Stimulated activated CD4-positive, alpha-beta T cell treated with anti-CD3 and anti-CD28 coated beads, Interleukin-2, amount 100 ng/mL, for 4 hours (primary cell): ENCODE results near the gene UBN1.

Experiments
- DNase-seq: peaks from one replicate; pipeline ENCODE4 v3.0.0-alpha.2; 2020; ENCODE audit warnings: low read depth

UBN1 gene

DNA sequence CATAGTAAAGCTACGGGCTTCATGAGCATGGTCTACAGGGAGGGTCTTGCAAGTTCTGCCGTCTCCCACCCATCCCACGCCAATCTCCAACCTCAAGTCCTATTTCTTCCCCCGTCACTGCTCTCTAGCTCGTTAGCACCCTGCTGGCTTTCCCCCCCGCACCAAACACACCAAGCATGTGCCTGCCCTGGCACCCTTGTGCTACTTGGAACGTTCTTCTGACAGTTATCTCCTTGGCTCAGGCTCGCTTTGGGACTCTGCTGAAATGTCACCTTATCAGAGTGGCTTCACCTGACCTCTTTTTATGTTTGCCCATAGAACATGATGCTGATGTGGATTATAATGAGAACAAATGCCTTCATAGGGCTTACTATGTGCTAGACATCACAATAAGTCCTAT, 22.1 kb upstream of the UBN1 start:
- DNase-seq: no peak

DNA sequence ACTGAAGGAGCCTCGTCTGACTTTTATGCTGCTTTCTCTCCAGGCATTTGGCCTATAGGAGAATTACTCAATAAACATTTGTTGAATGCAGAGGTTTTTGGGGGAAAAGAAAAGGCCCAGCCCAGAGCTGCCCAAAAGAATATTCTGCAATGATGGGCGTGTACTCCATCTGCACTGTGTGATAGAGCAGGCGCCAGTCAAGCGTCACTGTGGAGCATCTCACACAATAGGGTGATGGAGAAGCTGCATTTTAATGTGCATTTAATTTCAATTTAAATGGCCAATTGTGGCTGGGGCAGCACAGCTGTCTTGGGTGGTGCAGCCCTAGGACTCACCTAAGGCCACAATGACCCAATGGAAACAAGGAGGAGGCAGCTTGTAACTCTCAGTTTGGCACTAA, 20.8 kb upstream of the UBN1 start:
- DNase-seq: no peak

DNA sequence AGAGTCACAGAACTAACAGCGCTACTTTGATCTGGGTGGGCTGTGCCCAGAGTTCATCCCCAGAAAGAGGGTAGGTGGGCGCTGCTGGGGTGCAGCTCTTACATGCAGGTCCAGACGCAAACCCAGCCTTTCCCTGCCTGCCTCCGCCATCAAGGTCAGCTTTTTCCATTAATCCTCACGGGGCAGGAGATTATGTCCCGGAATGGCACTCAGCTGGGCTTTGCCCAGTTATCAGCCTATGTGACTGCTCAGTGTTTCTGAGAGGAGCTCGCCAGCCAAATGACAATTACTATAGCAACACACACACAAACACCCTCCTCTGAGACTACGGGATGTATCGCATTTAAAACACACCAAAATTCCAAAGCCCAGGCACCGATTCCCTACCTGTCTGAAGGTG, 20.3 kb upstream of the UBN1 start:
- DNase-seq: no peak

DNA sequence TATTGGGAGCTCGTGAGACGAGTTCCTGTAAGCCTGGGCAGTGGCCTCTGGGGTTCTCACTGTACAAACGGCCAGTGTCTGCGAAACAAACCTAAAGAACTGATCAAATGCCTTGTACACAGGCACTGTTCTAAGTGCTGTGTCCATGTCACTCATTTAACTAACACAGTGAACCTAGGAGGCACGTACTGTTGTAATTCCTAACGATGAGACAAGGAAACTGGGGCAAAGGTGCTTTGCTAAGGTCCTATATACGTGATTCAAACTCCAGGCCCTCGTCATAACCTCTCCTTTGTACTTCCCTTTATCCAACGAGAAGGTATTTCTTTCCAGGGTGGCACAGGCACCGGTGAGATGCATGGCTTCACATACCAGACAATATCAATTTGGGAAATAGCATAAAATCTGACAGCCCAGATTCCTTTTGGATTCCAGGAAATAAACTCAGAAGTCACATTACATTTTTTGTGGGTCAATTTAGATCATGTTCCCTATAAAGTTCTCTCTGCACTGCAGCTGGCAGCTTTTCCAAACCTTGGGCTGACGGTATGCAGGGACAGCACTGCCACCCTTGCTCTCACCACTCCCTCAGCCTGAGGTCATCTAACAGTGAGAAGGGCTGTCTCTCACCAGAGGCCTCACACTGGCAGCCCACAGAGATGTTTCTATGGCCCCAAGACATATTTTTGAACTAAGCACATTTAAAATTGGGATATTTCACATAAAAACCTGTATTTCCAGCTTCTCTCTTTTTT, 18.5 kb upstream of the UBN1 start:
- no peak for DNase-seq

DNA sequence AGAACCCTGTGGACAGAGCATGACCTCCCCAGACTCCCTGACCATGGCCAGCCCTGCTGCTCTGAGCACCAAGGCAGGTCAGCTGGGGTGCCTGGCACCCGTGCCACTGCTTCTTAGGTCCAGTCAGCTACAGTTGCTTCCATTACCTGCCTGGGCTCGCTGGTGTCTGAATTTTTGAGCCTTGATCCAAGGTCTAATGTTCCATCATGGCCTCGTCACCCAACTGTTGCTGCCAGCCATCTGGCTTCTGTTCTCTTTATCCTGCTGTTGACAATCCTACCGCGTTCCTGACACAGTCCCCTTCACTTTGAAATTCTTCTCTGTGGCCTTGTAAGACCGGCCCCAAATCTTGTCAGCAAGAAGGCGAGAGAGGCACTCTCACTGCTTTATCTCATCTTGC, 16.9 kb upstream of the UBN1 start:
- DNase-seq: no peak

DNA sequence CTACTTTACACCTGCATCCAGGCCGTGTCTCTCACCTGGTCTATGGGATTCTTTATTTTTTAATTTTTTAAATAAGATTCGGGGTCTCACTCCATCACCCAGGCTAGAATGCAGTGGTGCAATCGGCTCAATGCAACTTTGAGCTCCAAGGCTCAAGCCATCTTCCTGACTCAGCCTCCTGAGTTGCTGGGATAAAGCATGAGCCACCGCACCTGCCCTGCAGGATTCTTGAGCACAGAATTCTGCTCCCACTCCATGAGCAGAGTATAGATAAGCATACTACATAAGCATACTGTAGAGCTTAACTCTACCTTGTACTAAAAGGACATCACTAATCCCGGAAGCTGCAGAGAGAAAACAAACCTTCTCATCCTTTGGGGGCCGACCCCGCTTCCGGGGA, 15.7 kb upstream of the UBN1 start:
- no peak for DNase-seq

DNA sequence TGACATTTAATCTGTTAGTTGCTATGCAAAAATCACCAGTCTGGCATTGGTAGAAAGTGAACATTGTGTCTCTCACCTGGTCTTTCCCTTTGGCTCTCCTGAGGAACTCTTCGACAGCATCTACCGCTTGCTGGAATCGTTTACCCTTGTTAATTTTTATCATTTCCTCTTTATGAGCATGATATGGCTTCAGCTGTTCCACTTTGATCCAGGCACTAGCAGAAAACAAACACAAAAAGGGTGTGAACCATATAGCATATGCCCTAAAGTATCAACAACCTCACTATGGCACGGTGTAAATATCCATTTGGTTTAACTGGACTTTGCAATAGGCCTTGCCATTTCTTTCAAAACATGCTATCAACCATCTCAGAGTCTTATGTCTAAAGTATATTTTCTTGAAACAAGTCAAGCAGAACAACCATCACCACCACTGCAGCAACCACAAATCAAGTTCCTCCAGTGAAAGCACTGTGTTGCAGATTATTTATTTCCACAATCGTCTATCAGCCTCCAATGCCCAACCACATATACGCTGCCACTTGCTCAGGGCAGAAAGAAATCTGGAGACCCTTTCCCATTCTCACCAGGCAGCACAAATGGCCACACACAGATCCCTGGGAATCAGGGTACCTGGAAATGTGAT, 14.5 kb upstream of the UBN1 start:
- DNase-seq: no peak

DNA sequence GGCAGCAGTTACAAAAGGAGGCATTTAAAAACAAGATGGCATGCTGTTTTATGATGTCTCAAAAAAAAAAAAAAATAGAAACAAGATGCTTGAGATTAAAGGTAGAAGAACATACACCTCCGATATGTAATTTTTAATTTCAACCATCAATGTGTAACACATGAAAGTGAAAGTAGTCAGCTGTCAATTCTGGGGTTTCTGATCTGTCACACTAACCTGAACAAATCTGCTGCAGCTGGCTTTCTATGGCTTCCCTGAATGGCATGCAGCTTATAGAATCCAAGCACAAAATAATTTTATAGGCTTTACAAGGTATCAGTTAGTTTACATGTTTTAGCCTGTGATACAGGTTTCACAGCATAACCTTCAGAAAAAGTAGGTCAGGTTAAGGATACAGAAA, 13.7 kb upstream of the UBN1 start:
- DNase-seq: no peak

DNA sequence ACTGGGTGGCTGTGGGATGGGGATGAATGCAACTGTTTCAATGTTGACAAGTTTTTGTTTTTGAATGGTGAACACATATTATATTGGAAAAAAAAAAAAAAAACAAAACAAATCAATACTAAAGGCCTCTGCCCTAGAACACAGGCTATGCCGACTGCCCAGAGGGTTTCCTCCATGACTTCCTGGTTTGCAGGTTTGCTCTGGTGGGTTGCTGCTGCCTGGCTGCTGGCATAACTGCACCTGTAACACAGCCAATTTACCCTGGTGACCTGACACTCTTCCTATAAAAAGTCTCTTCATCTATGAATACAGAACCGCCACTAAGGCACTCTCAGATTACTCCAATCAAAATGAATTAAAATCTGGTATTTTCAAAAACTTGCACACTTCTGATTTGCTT, 10.6 kb upstream of the UBN1 start:
- DNase-seq: no peak

DNA sequence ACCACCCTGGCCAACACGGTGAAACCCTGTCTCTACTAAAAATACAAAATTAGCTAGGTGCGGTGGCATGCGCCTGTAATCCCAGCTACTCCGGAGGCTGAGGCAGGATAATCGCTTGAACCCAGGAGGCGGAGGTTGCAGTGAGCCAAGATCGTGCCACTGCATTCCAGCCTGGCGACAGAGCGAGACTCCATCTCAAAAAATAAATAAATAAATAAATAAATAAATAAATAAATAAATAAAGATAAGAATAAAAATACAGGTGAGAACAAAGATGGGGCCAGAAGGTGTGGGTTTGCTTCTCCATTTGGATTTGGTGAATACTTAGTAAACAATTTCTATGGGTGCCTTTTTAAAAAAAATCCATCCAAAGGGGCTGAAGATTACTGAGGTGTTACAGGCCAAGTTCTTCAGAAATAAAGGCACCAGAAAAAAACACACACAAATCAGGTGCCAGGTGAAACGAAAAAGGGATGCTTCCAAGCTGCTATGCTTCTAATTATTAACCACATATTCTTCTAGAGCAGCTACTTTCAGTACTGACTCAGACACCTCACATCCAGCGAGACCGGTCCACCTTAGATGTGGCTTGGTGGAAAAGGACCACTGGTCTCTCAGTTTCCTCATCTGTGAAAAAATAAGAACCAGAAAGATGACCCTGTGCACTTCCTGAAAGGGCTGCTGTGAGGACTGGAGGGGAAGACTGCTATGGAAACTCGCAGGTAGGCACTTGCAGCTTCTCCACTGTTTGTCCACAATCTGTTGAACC, 9.4 kb upstream of the UBN1 start:
- DNase-seq: no peak

DNA sequence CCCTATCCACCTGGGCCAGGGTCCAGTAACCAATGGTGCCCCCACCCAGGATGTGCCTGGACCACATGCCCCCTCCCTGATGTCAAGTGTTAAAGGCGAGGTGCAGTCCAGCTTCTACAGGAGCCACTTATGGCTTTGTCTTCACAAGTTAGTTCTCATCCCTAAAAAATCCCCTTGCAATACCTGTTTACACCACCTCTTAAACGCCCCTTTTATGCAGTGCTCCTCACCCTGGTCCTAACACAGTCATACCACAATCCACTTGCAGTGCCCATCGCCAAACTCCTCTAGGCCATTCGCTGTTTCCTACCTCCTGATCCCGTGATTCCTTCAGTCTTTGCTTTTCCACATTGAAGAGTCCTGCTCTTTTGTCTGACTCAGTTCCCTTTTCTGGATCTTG, 7.3 kb upstream of the UBN1 start:
- no peak for DNase-seq

DNA sequence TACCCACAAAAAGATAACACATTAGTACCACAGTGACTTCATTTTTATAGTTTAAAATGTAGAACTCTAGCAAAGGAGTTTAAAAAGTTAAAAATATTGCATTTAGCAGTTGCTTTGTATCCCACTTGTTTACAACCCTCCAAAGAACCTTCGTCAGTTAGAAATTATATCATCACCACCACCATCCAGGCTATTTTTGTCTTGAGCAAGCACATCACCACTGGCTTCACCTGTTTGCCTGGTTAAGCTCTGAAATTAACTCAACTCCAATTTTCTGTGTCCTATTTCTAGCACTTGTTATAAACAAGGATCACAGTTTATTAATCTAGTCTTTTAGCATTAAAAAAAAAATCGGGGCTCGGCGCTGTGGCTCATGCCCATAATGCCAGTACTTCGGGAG, 6.3 kb upstream of the UBN1 start:
- no peak for DNase-seq

DNA sequence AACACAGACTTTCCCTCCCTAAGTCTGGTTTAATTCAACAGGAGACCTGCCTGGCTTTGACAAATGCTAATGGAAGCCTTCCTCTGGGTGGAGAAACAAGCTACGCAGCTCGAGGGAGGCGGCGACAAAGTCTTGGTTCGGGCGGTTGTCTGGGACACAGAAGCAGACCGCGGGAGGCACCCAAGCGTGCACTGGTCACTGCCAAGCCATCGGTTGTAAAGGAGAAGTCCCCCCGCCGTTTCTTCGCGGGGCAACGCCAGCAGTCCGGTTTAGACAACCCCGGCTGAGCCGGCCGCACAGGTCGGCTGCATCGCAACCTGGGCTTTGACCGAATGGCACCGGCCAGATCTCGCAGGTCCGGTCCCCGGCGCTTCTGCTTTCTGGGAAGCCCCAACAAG, 779 bp upstream of the UBN1 start:
- DNase-seq: no peak

DNA sequence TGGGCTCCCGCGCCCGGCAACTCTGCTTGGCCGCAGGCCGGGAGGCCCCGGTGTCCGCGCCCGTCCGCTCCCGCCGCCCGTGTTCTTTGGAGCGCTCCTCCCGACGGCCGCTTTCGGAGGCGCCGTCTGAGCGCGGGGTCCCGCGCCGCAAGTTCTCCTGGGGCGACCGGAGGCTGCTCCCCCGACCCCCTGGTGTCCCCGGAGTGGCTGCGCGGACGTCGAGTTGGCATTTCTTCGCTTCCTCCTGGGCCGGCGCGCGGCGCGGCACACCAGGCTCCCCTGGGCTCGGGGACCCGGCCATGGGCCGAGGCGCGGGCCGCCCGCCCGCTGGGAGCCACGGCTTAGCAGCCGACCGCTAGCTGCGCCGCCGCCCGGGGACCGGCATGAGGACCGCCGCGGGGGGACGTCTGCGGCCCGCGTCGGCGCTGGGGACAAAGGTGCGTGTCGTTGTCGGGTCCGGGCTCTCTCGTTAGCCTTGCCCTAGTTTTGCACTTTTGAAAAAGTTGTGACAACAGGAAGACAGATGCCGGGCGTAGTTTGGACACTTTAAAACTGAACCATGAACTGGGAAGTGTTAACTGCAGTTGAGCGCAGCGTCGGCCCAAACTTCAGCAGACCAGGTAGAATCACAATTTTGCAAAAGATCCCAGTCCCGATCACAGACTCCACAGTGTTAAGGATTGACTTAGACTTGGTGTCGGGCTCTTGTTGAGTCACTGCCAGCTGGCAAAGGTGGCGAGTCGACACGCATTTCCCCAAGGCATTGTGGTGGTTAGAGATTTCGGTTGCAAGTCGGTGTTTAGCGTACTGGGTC, 700 bp downstream of the UBN1 start:
- no peak for DNase-seq

DNA sequence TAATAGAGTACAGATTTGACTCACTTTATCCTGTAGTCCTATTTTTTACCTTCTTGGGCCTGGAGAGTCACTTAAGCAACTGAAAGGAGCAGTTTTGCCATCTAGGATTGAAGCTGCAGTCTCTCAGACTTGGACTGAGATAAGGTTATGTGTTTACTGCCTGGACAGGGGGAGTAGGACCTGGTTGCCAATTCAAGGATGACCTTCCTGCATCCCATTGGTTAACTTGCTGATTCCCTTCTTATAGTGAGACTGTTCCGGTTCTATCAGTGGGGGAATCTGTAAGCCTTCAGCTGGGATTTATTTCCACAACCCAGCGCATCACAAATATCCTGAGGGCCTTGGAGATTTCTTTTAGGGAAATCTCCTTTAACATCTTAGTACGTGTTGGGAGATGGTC, 2.9 kb downstream of the UBN1 start:
- DNase-seq: no peak

DNA sequence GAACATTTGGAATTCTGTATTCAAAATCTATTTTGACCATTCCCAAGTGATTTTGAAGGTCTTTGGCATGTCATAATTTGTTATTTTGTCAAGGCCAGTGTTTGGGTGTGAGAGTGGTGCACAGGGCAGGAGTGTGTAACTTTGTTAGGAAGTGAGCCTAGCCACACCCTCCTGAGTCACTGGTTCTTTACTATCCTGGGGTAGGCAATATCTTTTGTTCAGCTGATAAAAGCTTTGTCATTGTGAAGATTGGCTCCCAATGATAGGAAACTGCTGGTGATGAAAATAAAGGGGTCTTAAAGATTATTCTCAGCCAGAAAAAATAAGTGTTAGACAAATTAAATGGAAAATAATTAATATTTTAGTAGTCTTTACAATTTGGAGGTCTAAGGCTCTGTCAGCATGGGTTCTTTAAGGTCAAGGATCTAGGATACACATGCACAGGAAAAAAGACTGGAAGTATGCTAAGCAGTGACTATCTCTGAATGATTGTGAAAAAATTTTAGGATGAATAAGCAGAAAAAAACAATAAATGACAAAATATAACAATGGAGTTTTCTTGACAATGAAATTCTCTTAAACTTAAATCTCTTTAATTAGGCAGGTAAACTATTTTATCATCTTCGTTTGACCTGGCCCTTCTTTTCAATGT, 5.1 kb downstream of the UBN1 start:
- DNase-seq: no peak

DNA sequence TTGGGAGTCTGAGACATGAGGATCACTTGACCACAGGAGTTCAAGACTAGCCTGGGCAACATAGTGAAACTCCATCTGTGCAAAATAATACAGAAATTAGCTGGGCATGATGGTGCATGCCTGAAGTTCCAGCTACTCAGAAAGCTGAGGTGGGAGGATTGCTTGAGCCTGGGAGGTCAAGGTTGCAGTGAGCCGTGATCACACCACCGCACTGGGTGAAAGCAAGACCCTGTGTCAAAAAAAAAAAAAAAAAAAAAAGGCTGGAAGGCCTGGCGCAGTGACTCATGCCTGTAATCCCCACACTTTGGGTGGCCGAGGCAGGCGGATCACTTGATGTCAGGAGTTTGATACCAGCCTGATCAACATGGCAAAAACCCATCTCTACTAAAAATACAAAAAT, 8.1 kb downstream of the UBN1 start:
- DNase-seq: no peak

DNA sequence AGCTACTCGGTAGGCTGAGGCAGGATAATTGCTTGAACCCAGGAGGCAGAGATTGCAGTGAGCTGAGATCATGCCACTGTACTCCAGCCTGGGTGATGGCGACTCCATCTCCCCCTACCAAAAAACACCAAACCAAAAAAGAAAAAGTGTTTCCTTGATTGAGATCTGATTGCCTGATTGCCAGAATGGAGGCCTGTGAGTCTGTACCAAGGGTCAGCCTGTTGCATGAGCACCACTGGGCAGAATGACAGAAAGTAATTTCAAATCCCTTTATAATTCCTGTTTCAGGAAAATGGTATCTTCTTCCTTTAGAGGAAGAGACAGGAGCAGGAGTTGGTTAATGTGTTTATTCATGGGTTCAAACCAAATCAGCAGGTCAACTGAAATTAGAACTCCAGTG, 8.5 kb downstream of the UBN1 start:
- DNase-seq: no peak

DNA sequence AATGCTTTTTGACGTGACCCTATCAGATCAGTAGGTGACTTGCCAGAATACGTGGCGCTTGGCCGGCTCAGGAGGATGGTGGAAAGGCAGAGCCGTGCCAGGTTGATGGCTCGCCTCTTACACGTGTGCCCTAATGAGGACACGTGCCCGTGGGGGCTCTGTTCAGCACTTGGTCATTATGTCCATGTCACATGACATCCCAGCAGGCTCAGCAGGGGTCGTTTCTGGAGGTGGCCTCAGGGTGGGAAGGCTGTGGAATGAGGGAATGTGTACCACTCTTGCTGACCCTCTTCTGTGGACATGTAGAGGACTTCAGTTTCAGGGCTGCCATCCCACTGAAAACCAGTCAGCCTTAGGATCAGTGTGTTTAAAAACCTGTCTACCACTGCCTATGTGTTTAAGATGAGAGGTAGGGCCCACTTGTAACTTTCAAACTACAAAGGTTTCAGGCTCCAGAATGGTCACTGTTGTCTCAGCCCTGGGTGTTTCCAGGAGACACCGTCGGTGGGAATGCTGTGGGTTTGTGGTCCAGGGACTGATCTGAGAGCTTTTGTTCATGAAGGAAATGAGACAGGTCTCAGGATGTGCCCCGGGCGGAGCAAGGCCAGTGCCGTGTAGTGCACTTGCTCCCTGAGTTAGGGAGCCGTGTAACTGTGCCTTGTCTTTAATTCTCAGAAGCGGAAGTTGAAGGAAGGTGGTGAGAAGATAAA, 12.1 kb downstream of the UBN1 start:
- DNase-seq: no peak

DNA sequence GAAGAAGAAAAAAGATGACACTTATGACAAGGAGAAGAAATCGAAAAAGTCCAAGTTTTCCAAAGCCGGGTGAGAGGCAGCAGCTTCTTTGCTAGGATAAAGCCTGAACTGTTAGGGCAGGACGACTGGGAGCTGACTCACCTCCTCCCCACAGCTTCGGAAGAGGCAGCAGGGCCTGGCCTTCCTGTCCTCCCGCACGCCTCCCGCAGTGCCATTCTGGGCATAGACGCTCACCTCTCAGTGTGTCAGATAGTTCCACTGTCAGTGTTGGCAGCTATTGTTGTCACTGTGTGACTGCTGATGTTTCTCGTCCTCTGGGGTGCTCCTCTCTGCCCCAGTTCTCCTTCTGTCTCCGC, 12.6 kb downstream of the UBN1 start:
- no peak for DNase-seq

DNA sequence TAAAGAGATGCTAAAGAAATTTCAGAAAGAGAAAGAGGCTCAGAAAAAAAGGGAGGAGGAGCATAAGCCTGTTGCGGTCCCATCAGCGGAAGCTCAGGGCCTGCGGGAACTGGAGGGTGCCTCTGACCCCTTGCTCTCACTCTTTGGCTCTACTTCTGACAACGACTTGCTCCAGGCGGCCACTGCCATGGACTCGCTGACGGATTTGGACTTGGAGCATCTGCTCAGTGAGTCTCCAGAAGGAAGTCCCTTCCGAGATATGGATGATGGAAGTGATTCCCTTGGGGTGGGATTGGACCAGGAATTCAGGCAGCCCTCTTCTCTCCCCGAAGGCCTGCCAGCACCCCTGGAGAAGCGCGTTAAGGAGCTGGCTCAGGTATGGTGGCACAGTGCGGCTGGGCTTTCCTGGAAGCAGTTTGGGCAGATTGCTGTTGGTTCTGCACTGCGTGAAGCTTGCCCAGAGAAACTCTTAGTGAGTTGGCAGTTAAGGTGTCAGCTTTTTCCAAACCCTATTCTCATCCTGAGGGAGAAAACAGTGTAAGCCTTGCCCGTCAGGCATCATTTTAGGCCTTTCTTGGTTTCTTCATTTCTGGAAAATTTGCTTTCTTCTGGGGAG, 13.6 kb downstream of the UBN1 start:
- DNase-seq: no peak
